Thyroid gland (tissue), 4 donors: ENCODE data around the gene RFC1. TPM values are rescaled to one million over a fixed set of nuclear protein-coding genes. Genes with fewer than 3 reads are reported as not detected.

Experiments used
- DNase-seq, 2 donors: peaks; one replicate each; pipeline ENCODE4 v3.0.0-alpha.2; 2019
- H3K27ac ChIP-seq, 3 donors: fragments of 200-600 bp; sonication (generic); 1 replicate in 2 of 3; 2 replicates in 1 of 3; pipeline ENCODE4 v1.5.1; 2016 to 2019; ENCODE audit warnings: mild to moderate bottlenecking in 1 of 3, moderate library complexity in 1 of 3
- H3K27me3 ChIP-seq: fragments of 200-600 bp; sonication (generic); one replicate; pipeline ENCODE4 v1.5.1; 2019
- H3K36me3 ChIP-seq, 2 donors: fragments of 200-600 bp; sonication (generic); one replicate each; pipeline ENCODE4 v1.5.1; 2016 to 2019
- H3K4me1 ChIP-seq, 2 donors: fragments of 200-600 bp; sonication (generic); one replicate each; pipeline ENCODE4 v1.5.1; 2017 to 2019
- H3K4me3 ChIP-seq, 3 donors: fragments of 200-600 bp; sonication (generic); replicated peaks in 1 of 3; 1 replicate in 2 of 3; 2 replicates in 1 of 3; pipeline ENCODE4 v1.5.1; 2016; ENCODE audit warnings: mild to moderate bottlenecking in 1 of 3
- H3K9me3 ChIP-seq: fragments of 200-600 bp; sonication (generic); one replicate; pipeline ENCODE4 v1.5.1; 2017
- CTCF ChIP-seq, 6 experiments: fragments of 200-600 bp in 3 of 6; fragments of 450-650 bp in 3 of 6; sonication (generic) in 3 of 6; IDR thresholded peaks; one replicate each; pipeline ENCODE4 v1.5.1; 2016 to 2019; ENCODE audit warnings: antibody characterized with exemption in 6 of 6, mild to moderate bottlenecking in 2 of 6, inconsistent platforms in 1 of 6, moderate library complexity in 1 of 6
- POLR2A ChIP-seq, 2 donors: fragments of 450-650 bp; IDR thresholded peaks; one replicate each; pipeline ENCODE4 v1.6.1; 2017; ENCODE audit warnings: antibody characterized with exemption in 2 of 2, mild to moderate bottlenecking in 2 of 2, moderate library complexity in 1 of 2
- WGBS, 2 donors: methylation state at CpG; one replicate each; pipeline ENCODE4 v1.1.5; 2017; 5-methylcytosine and 5-hydroxymethylcytosine counted together
- intact Hi-C: fragments of 100-400 bp; cut with DNase I; formaldehyde crosslinking; loops from one replicate; pipeline ENCODE4 v1.15.1; 2023
- total RNA-seq, 4 donors: library from RNA; depleted of rRNA; stranded (reverse); fragments of >200 nt; gene quantifications; one replicate each; pipeline ENCODE4 v1.2.3, GENCODE V29; 2016

Gene RFC1
- total RNA-seq, 4 donors from 2014 or later = 38.0 to 65.2 (median 46.0) TPM

GRCh38 chr4:39331191-39331590 lies 35.0 kb downstream of the RFC1 start:
- intact Hi-C loops = no loop called here
- Histone ChIP-seq H3K4me3 (no peak overlapping the region), H3K4me1 (no peaks in the 10 kb centered on the region), H3K9me3 (no peaks in the 10 kb centered on the region), H3K27ac (no peak overlapping the region), H3K36me3 (no peaks in the 10 kb centered on the region), H3K27me3 (no peaks in the 10 kb centered on the region)
- no peak for TF ChIP-seq CTCF (IDR thresholded peaks at IDR 0.05)
- no peak for TF ChIP-seq POLR2A (IDR thresholded peaks at IDR 0.05)
- 80 to 91% methylated on average over 2 of the region's 2 CpGs for WGBS, 2 donors
- no peak for DNase-seq

DNA sequence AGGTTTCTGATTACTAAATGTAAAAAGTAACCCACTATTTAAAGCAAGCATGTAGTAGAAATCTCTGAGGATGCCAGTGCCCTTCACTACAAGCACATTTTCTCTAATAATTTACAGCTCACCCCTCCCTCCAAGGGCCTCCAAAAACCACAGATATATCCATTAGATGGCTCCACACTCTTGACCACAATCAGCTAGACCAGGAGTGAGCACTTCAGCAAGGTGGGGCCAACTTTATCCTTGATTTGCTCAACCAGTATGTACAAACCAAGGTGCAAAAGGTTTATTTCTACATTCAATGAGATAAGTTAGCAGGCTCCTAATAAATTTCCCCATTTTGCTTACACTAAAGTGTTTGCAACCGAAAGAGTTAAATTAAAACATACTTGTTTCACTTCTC lies 35.8 kb downstream of the RFC1 start:
- DNase-seq = no peak
- Histone ChIP-seq H3K9me3 (no peaks in the 10 kb centered on the region), H3K4me3 (no peak overlapping the region), H3K4me1 (no peaks in the 10 kb centered on the region), H3K27ac (no peak overlapping the region), H3K27me3 (no peaks in the 10 kb centered on the region), H3K36me3 (no peaks in the 10 kb centered on the region)
- intact Hi-C loops = no loop called here
- TF ChIP-seq CTCF (IDR thresholded peaks at IDR 0.05) (no peak), POLR2A (IDR thresholded peaks at IDR 0.05) (no peak)
- WGBS, 2 donors = 95 to 98% methylated on average over 1 of the region's 1 CpG

DNA sequence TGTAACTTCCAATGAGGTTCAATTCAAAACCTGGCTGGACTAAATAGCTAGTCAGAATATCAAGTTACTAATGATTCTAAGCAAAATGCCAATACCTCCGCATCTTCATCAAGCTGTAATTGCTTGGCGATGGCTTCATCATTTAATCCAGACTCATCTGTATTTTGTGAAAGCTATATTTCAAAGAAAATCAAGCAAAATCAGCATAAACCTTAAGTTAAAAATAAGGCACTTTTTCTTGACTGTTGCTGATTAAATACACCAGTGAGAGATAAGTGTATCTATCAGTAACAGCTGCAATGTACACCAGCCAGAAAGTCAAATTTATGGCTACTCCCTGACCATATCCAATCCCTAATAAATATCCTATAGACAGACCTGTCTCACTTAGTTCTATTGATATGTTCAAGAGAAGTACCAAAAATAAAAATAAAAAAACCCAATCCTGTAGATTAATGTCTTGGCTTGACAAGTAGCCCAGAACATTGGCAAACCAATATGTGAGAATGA lies 39.6 kb downstream of the RFC1 start:
- Histone ChIP-seq H3K27ac (no peak overlapping the region), H3K4me1 (no peaks in the 10 kb centered on the region), H3K9me3 (no peaks in the 10 kb centered on the region), H3K4me3 (no peak overlapping the region), H3K36me3 (no peaks in the 10 kb centered on the region), H3K27me3 (no peaks in the 10 kb centered on the region)
- DNase-seq = no peak
- no peak for TF ChIP-seq CTCF (IDR thresholded peaks at IDR 0.05)
- 99% methylated on average over 2 of the region's 2 CpGs for WGBS, 2 donors
- intact Hi-C loops = no loop called here

GRCh38 chr4:39324897-39325613 lies 41.1 kb downstream of the RFC1 start:
- no peak for DNase-seq
- no peaks in the 10 kb centered on the region for H3K36me3 ChIP-seq
- no peaks in the 10 kb centered on the region for H3K4me1 ChIP-seq
- H3K4me3 ChIP-seq = no peak overlapping the region
- WGBS, 2 donors = 83 to 86% methylated on average over 4 of the region's 4 CpGs
- TF ChIP-seq CTCF (IDR thresholded peaks at IDR 0.05) (no peak), POLR2A (IDR thresholded peaks at IDR 0.05) (no peak)
- no peak overlapping the region for H3K27ac ChIP-seq
- intact Hi-C loops = no loop called here
- H3K27me3 ChIP-seq = no peaks in the 10 kb centered on the region
- H3K9me3 ChIP-seq = no peaks in the 10 kb centered on the region

- 96 to 98% methylated on average over 2 of the region's 2 CpGs for WGBS, 2 donors
Observed at GRCh38 chr4:39324446-39324845, 41.7 kb downstream of the RFC1 start.

More at GRCh38 chr4:39324446-39324845, 41.7 kb downstream of the RFC1 start:
- Histone ChIP-seq H3K27ac (no peak overlapping the region), H3K4me3 (no peak overlapping the region), H3K36me3 (peaks cover 0 to 4% of the 10 kb centered on the region in 2 donors), H3K4me1 (no peaks in the 10 kb centered on the region), H3K9me3 (no peaks in the 10 kb centered on the region), H3K27me3 (no peaks in the 10 kb centered on the region)
- no peak for DNase-seq
- intact Hi-C loops = no loop called here
- TF ChIP-seq CTCF (IDR thresholded peaks at IDR 0.05) = no peak
- TF ChIP-seq POLR2A (IDR thresholded peaks at IDR 0.05) = no peak
